ENCODE data around the gene PRKCQ.
"Not testable (repeated sequence)": the region's sequence is repeated elsewhere in the genome, so short reads cannot be mapped to it uniquely, and the experiment has no call there.

PRKCQ gene

GRCh38 chr10:6380478-6380877 is 199.6 kb downstream of the PRKCQ start:
- H3K9me3 ChIP-seq (ENCODE audit: control insufficient read depth, insufficient read depth, low read length): peaks cover 18% of the 10 kb centered on the region
- H3K9ac ChIP-seq (ENCODE audit: low read depth, low read length); H3K4me1 ChIP-seq (ENCODE audit: insufficient read depth, low read length); H3K36me3 ChIP-seq (ENCODE audit: insufficient read depth, low read length): not testable (repeated sequence)

- Histone ChIP-seq H3K4me1 (ENCODE audit: insufficient read depth, low read length) (no peaks in the 10 kb centered on the region), H3K36me3 (ENCODE audit: insufficient read depth, low read length) (no peaks in the 10 kb centered on the region), H3K9ac (ENCODE audit: low read depth, low read length) (no peak overlapping the region), H3K9me3 (ENCODE audit: control insufficient read depth, insufficient read depth, low read length) (peaks cover 18% of the 10 kb centered on the region)
Observed at GRCh38 chr10:6379015-6379776, 200.9 kb downstream of the PRKCQ start.

Measured in ES-I3 (cell line).